HG03354 (cell line): ENCODE results near the gene HERC6.
A peak's percentile ranks its signal among the peaks of the same experiment; 100 is the strongest.
"Not testable (repeated sequence)": the region's sequence is repeated elsewhere in the genome, so short reads cannot be mapped to it uniquely, and the experiment has no call there.

Experiments
- ATAC-seq: cut with Tn5 transposase; IDR thresholded peaks from one replicate; pipeline ENCODE4 v1.9.1; 2021; ENCODE audit warnings: mild to moderate bottlenecking; ENCODE audit not compliant: unreplicated experiment, poor library complexity, severe bottlenecking

HERC6 gene

GRCh38 chr4:88442689-88443191 lies 64.1 kb downstream of the HERC6 start:
- ATAC-seq: no peak

DNA sequence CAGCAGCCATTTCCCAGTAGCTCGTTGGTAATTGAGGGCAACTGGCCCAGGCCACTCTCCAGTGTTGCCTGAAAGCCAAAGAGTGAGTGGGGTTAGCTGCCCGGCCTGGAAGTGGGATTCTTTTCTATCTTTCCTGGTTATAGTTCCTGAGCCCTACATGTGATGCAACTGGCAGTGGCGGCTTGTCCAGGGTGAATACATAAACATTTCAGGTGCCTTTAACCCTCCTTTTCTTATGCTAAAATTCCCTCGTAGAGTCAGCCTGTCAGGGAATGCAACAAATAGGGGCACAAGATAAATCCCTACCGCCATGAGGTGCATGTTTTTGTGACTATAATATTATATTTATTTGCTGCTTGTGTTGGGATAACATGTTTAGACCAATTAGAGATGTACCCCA lies 64.8 kb downstream of the HERC6 start:
- ATAC-seq: no peak

DNA sequence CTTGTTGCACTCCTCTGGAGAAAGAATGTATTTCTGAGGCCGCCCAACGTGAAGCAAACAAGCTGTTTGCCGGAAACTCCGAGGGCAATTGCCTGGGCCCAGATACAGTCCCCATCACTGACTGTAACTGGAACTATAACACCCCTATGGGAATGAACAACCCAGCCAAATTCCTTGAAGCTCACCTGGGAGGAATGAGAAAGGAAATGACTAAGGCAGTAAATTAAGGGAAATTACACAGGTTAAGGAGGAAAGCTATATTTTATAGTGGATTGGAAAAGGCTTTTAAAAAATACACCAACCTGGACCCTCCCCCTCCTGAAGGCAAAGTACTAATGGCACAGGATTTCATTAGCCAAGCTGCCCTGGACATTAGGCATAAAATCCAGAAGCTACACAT lies 66.6 kb downstream of the HERC6 start:
- no peak for ATAC-seq

- ATAC-seq: no peak
These were observed 67.5 kb downstream of the HERC6 start for GRCh38 chr4:88446124-88446523.

- no peak for ATAC-seq
These were observed 68.9 kb downstream of the HERC6 start for GRCh38 chr4:88447371-88448095.

GRCh38 chr4:88448211-88448765 lies 69.6 kb downstream of the HERC6 start:
- ATAC-seq: not testable (repeated sequence)

- no peak for ATAC-seq
These were observed 70.2 kb downstream of the HERC6 start for GRCh38 chr4:88448889-88449288.

DNA sequence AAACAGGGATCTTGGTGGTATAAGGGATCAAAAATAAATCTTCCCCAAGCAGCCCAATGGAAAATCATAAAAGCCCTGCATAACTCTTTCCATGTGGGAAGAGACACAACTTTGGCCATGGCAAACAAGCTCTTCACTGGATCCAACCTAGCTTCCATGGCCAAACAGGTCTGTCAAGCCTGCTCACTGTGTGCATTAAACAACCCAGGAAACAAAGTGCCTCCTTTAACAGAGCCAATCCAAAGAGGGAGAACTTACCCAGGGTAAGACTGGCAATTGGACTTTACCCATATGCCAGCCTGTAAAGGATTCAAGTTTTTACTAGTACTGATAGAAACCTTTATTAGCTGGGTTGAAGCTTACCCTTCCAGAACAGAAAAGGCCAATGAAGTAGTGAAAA lies 70.6 kb downstream of the HERC6 start:
- ATAC-seq: no peak

GRCh38 chr4:88451205-88451604 lies 72.6 kb downstream of the HERC6 start:
- ATAC-seq: no peak

DNA sequence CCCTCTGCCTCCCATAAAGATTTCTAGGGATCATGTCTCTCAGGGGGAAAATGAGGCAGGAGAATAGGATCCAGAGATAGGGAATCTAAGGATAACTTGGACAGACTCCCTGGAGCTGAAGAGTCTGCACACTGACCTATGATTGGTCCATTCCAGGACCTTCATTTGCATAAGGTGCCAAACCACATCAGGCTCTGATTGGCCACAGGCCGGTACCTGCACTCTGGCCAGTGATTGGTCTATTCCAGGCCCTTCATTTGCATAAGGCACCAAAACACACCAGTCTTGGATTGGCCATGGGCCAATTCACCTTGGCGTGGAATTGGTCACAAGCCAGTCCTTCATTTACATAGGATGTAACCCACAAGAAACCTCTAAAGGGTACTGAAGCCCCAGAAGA lies 74.3 kb downstream of the HERC6 start:
- ATAC-seq: no peak

DNA sequence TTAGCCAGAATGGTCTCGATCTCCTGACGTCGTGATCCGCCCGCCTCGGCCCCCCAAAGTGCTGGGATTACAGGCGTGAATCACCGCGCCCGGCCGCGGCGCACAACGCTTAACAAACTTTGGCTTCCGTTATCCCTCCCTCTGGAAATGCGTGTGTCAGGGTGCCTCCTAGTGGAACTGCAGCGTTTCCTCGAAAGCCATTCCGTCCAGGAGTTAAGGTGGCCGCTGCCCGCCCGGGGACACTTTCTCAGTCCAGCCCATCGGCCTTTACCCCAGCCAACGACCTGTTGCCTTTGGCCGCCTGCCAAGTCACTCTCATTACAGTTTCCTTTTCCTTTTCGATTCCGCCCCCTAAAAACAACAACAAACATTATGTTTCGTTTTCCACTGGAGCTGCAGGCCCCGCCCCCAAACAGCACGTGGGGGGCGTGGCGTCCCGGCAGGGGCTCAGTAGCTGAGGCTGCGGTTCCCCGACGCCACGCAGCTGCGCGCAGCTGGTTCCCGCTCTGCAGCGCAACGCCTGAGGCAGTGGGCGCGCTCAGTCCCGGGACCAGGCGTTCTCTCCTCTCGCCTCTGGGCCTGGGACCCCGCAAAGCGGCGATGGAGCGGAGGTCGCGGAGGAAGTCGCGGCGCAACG lies 78.1 kb downstream of the HERC6 start, which contains the start of gene HERC5:
TSS of gene HERC5 (plus strand) at position 450 of the 637 bp plus-strand sequence. CDS start at position 601, 151 bp downstream.
- ATAC-seq: peak; percentile 92

GRCh38 chr4:88457307-88458103 lies 78.9 kb downstream of the HERC6 start:
- peak; percentile 49 for ATAC-seq

DNA sequence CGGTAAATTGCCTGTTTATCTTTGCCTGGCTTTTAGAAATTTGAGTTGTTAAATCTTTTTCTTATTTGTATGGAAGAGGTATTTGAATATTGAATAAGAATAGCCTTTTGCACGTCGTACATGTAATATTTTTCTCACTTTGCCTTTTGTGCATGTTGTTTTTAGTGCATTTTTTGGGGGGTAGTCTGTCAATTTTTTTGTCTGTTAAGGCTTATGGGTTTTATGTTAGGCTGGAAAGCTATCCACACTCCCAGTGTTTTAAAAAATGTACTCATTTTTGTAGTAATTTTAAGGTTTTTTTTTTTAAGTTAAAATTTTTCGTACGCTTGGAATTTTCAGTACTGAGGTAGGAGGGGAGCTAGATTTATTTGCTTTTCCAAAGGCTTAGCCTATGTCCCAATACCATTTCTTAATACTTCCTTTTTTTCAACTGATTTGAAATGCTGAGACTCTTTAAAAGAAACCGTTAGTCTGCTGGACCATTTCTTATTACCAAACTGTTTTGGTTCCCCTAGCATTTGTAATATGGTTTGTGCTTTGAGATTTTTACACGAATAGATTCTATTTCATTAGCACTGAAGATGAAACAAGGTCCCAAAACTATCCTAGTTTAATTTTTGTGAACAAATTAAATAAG lies 79.6 kb downstream of the HERC6 start:
- ATAC-seq: no peak

GRCh38 chr4:88465653-88466192 lies 87.1 kb downstream of the HERC6 start:
- no peak for ATAC-seq

DNA sequence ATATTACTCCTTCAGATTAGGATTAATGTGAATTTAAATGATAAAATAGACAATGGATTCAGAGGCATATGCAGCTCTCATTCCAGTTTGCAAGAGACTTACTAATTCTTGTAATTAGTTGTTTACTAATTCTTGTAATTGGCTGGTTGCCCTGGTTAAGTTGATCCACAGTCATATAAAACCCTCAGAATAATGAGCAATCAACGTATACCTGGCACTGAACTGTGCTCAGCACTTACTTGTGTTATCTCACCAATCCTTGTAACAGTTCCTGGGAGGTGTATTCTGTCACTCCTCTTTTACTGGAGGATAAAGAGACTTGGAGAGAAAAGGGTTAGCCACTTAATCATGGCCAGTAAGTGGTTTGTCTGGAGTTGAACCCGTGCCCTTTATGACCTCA lies 88.7 kb downstream of the HERC6 start:
- ATAC-seq: no peak

GRCh38 chr4:88477229-88477860 lies 98.7 kb downstream of the HERC6 start:
- ATAC-seq: no peak

DNA sequence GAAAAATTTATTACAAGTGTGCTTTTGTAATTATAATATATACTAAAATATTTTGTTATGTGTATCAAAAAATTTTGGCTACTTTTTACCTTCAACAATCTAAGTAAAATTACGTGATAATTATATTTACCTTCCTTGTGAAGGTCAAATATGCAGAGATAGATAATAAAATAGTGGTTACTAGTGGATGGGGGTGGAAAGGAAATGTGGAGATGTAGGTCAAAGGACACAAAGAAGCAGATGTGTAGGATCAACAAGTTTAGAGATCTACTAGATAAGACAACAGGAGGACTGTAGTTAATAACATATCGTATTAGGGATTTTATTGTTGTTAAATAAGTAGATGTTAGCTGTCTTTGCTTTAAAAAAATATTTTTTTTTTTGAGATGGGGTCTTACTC lies 99.6 kb downstream of the HERC6 start:
- no peak for ATAC-seq

GRCh38 chr4:88481537-88481936 lies 102.9 kb downstream of the HERC6 start:
- no peak for ATAC-seq
